A673 (cell line): Measurements from ENCODE around the gene MEX3D. TPM values are rescaled to one million over a fixed set of nuclear protein-coding genes. Genes with fewer than 3 reads are reported as not detected.

ENCODE experiments used
- BruUV-seq: library from RNA; stranded (reverse); fragments of 400-500 nt; replicated peaks from 2 replicates; lab custom pipeline; 2021; lab: Mats Ljungman, UMichigan
- CTCF ChIA-PET: fragments of 300-600 bp; sonication (Branson Sonifier 250); formaldehyde crosslinking; loops from one replicate; lab custom pipeline; 2022; ENCODE audit warnings: antibody characterized with exemption; lab: Charles Lee
- POLR2A ChIA-PET: fragments of 300-600 bp; sonication (Branson Sonifier 250); formaldehyde crosslinking; loops from one replicate; lab custom pipeline; 2022; ENCODE audit warnings: antibody characterized with exemption; ENCODE audit not compliant: low non-redundant PET; lab: Charles Lee
- DNase-seq: peaks from one replicate; pipeline ENCODE4 v3.0.0-alpha.2; 2015; ENCODE audit warnings: low spot score
- H3K27ac ChIP-seq: fragments of 200-600 bp; sonication (generic); 2 replicates; pipeline ENCODE4 v1.5.1; 2016; ENCODE audit warnings: mixed run types, low read depth, mild to moderate bottlenecking, mixed read lengths, antibody characterized with exemption, low read length; ENCODE audit not compliant: poor library complexity, severe bottlenecking
- H3K27me3 ChIP-seq: fragments of 200-600 bp; sonication (generic); replicated peaks from 2 replicates; pipeline ENCODE4 v1.6.1; 2017; ENCODE audit warnings: mixed run types, low read depth, mild to moderate bottlenecking, mixed read lengths, antibody characterized with exemption, low read length; ENCODE audit not compliant: insufficient read depth, poor library complexity
- H3K36me3 ChIP-seq: fragments of 200-600 bp; sonication (generic); 2 replicates; pipeline ENCODE4 v1.6.1; 2016; ENCODE audit warnings: mixed run types, mild to moderate bottlenecking, mixed read lengths, antibody characterized with exemption, low read length; ENCODE audit not compliant: insufficient read depth, poor library complexity, severe bottlenecking
- H3K4me1 ChIP-seq: fragments of 200-600 bp; sonication (generic); 2 replicates; pipeline ENCODE4 v1.6.1; 2017; ENCODE audit warnings: mixed run types, mild to moderate bottlenecking, mixed read lengths, antibody characterized with exemption, low read length; ENCODE audit not compliant: insufficient read depth, poor library complexity, severe bottlenecking
- H3K4me3 ChIP-seq: fragments of 200-600 bp; sonication (generic); 2 replicates; pipeline ENCODE4 v1.5.1; 2016; ENCODE audit warnings: low read depth, mixed run types, mild to moderate bottlenecking, mixed read lengths, low read length; ENCODE audit not compliant: poor library complexity, severe bottlenecking
- H3K9me3 ChIP-seq: fragments of 200-600 bp; sonication (generic); 2 replicates; pipeline ENCODE4 v1.6.1; 2016; ENCODE audit warnings: mixed run types, low read depth, mild to moderate bottlenecking, mixed read lengths, antibody characterized with exemption, low read length; ENCODE audit not compliant: poor library complexity, severe bottlenecking
- CTCF ChIP-seq: fragments of 300-800, 200-600 bp; sonication (generic); conservative IDR thresholded peaks from 2 replicates; pipeline ENCODE4 v1.5.1; 2017; ENCODE audit warnings: low read depth, mild to moderate bottlenecking, antibody characterized with exemption, low read length, moderate library complexity, mixed read lengths
- EZH2 ChIP-seq: fragments of 200-600 bp; sonication (generic); IDR thresholded peaks from 2 replicates; pipeline ENCODE4 v1.6.1; 2017; ENCODE audit warnings: borderline replicate concordance, low read depth, mild to moderate bottlenecking, mixed read lengths, antibody characterized with exemption, low read length; ENCODE audit not compliant: poor library complexity, severe bottlenecking
- intact Hi-C: fragments of 100-400 bp; cut with micrococcal nuclease; formaldehyde crosslinking; loops from one replicate; pipeline ENCODE4 v1.10.0; 2022; ENCODE audit not compliant: unreplicated experiment
- total RNA-seq: library from RNA; stranded (reverse); gene quantifications from 2 replicates; pipeline ENCODE4 v1.2.3, GENCODE V29; 2021

Gene MEX3D
- total RNA-seq, 1 experiment from 2014 or later: 60.0 TPM

- no TSS peak for BruUV-seq
- no peak for DNase-seq
- H3K4me1 ChIP-seq: peaks cover 4% of the 10 kb centered on the region
- CTCF ChIA-PET: no interaction called here
- H3K4me3 ChIP-seq: peak overlapping the region; percentile 26
- POLR2A ChIA-PET: interaction anchor here (0.6 kb wide), 1 partner anchor 83 kb away, joined by 4 read pairs; no protein-coding TSS in a partner anchor
- TF ChIP-seq CTCF: no peak
- peak; percentile 58 for TF ChIP-seq EZH2
- no peak overlapping the region for H3K27ac ChIP-seq
- H3K9me3 ChIP-seq: no peaks in the 10 kb centered on the region
- peaks cover 28% of the 10 kb centered on the region for H3K27me3 ChIP-seq
- no peaks in the 10 kb centered on the region for H3K36me3 ChIP-seq
- intact Hi-C loops: no loop called here
Measured at GRCh38 chr19:1524287-1524971, 43.7 kb downstream of the MEX3D start.

GRCh38 chr19:1523412-1524286 lies 44.5 kb downstream of the MEX3D start, which contains the start of gene PLK5:
PLK5 (plus strand) TSS chr19:1524077; CDS start chr19:1526997, 2,920 bp downstream.
- H3K4me1 ChIP-seq: peaks cover 4% of the 10 kb centered on the region
- DNase-seq: no peak
- peak within 1 kb of the TSS; percentile 26 for H3K4me3 ChIP-seq
- no peaks in the 10 kb centered on the region for H3K9me3 ChIP-seq
- ChIA-PET CTCF (no interaction called here), POLR2A (interaction anchor here (0.6 kb wide), 1 partner anchor 84 kb away, joined by 4 read pairs; no protein-coding TSS in a partner anchor)
- no peaks in the 10 kb centered on the region for H3K36me3 ChIP-seq
- H3K27ac ChIP-seq: no peak within 1 kb of the TSS
- H3K27me3 ChIP-seq: peaks cover 28% of the 10 kb centered on the region
- TF ChIP-seq EZH2 (no peak), CTCF (no peak)
- BruUV-seq: no TSS peak
- intact Hi-C loops: no loop called here

- Histone ChIP-seq H3K4me1 (peaks cover 4% of the 10 kb centered on the region), H3K4me3 (no peak overlapping the region), H3K36me3 (no peaks in the 10 kb centered on the region), H3K9me3 (no peaks in the 10 kb centered on the region), H3K27ac (no peak overlapping the region), H3K27me3 (peaks cover 28% of the 10 kb centered on the region)
- no TSS peak for BruUV-seq
- ChIA-PET CTCF (no interaction called here), POLR2A (interaction anchor here (0.6 kb wide), 1 partner anchor 254 kb away, joined by 3 read pairs; the partner anchor contains the start of gene CIRBP)
- TF ChIP-seq EZH2 (no peak), CTCF (no peak)
- intact Hi-C loops: no loop called here
- no peak for DNase-seq
Measured at GRCh38 chr19:1522838-1523237, 45.3 kb downstream of the MEX3D start.
